Keratinocyte (primary cell): ENCODE data around the gene DLX4. TPM values are rescaled to one million over a fixed set of nuclear protein-coding genes. Genes with fewer than 3 reads are reported as not detected.
A peak's percentile ranks its signal among the peaks of the same experiment; 100 is the strongest.

Experiments
- DNase-seq: peaks from one replicate; pipeline ENCODE4 v3.0.0-alpha.2; 2011; ENCODE audit warnings: low read depth, missing footprints, low spot score
- FAIRE-seq: peaks from 2 replicates; lab custom pipeline; 2011; peaks lifted over from hg19 to GRCh38; lab: Jason Lieb, UNC
- H2AFZ ChIP-seq: 2 replicates; pipeline ENCODE4 v1.6.0; 2012; ENCODE audit warnings: low read length, control low read depth, inconsistent platforms; ENCODE audit not compliant: control insufficient read depth
- H3K27ac ChIP-seq: 2 replicates; pipeline ENCODE4 v1.5.1; 2011; ENCODE audit warnings: low read length; ENCODE audit not compliant: control insufficient read depth, insufficient read depth
- H3K27me3 ChIP-seq: 3 replicates; pipeline ENCODE4 v1.6.0; 2011; ENCODE audit warnings: low read length; ENCODE audit not compliant: control insufficient read depth, insufficient read depth; ENCODE audit errors: extremely low read depth
- H3K36me3 ChIP-seq, 2 experiments: 2 replicates in 1 of 2; 3 replicates in 1 of 2; pipeline ENCODE4 v1.5.1; 2011; ENCODE audit warnings: low read length in 2 of 2, mild to moderate bottlenecking in 1 of 2; ENCODE audit not compliant: control insufficient read depth in 2 of 2, insufficient read depth in 2 of 2; ENCODE audit errors: extremely low read depth in 1 of 2
- H3K4me1 ChIP-seq: 3 replicates; pipeline ENCODE4 v1.5.1; 2011; ENCODE audit warnings: low read length; ENCODE audit not compliant: control insufficient read depth, insufficient read depth; ENCODE audit errors: extremely low read depth
- H3K4me2 ChIP-seq: 3 replicates; pipeline ENCODE4 v1.6.0; 2011; ENCODE audit warnings: low read depth, low read length; ENCODE audit not compliant: control insufficient read depth, insufficient read depth; ENCODE audit errors: extremely low read depth
- H3K4me3 ChIP-seq, 3 experiments: fragments of 200-600 bp in 1 of 3; sonication (generic) in 1 of 3; 2 replicates in 2 of 3; 3 replicates in 1 of 3; pipeline ENCODE4 v1.5.1; 2011 to 2016; ENCODE audit warnings: low read length in 3 of 3, mild to moderate bottlenecking in 3 of 3, control low read depth in 2 of 3, inconsistent platforms in 1 of 3, low read depth in 1 of 3, mixed read lengths in 1 of 3, mixed run types in 1 of 3, moderate library complexity in 1 of 3; ENCODE audit not compliant: control insufficient read depth in 2 of 3, insufficient read depth in 2 of 3; ENCODE audit errors: extremely low read depth in 1 of 3
- H3K79me2 ChIP-seq: 2 replicates; pipeline ENCODE4 v1.6.0; 2012; ENCODE audit warnings: low read length; ENCODE audit not compliant: control insufficient read depth, insufficient read depth
- H3K9ac ChIP-seq: 3 replicates; pipeline ENCODE4 v1.6.0; 2011; ENCODE audit warnings: low read length; ENCODE audit not compliant: control insufficient read depth, insufficient read depth; ENCODE audit errors: extremely low read depth
- H3K9me1 ChIP-seq: 3 replicates; pipeline ENCODE4 v1.6.0; 2011; ENCODE audit warnings: low read length; ENCODE audit not compliant: control insufficient read depth, insufficient read depth; ENCODE audit errors: extremely low read depth
- H3K9me3 ChIP-seq: 2 replicates; pipeline ENCODE4 v1.5.1; 2012; ENCODE audit warnings: low read depth, low read length; ENCODE audit not compliant: control insufficient read depth
- H4K20me1 ChIP-seq: 3 replicates; pipeline ENCODE4 v1.6.0; 2011; ENCODE audit warnings: low read length; ENCODE audit not compliant: control insufficient read depth, insufficient read depth; ENCODE audit errors: extremely low read depth
- CTCF ChIP-seq, 3 experiments: IDR thresholded peaks in 1 of 3; conservative IDR thresholded peaks in 1 of 3; optimal IDR thresholded peaks in 1 of 3; 2 replicates in 2 of 3; 3 replicates in 1 of 3; pipeline versions ENCODE3 to v1.5.1; 2011; ENCODE audit warnings: low read length in 3 of 3, mild to moderate bottlenecking in 3 of 3, moderate library complexity in 2 of 3, control low read depth in 1 of 3, inconsistent platforms in 1 of 3; ENCODE audit not compliant: insufficient read depth in 2 of 3; ENCODE audit errors: extremely low read depth in 1 of 3
- EZH2 ChIP-seq: IDR thresholded peaks from one replicate; pipeline ENCODE4 v1.6.1; 2012; ENCODE audit warnings: inconsistent platforms, mild to moderate bottlenecking, low read length, moderate library complexity
- dilution Hi-C: fragments of 300-500 bp; cut with MboI; formaldehyde crosslinking; loops from one replicate; pipeline ENCODE4 v1.7.0; 2020; ENCODE audit warnings: low sequenced_read_pairs; ENCODE audit not compliant: extremely low pct_ligation_motif_present
- polyA plus RNA-seq, 5 experiments: library from polyadenylated mRNA; depleted of rRNA in 3 of 5; stranded (reverse) in 3 of 5; stranded (forward) in 1 of 5; unstranded in 1 of 5; fragments of >200 nt; gene quantifications; 1 replicate in 1 of 5; 2 replicates in 3 of 5; 3 replicates in 1 of 5; pipeline versions ENCODE4 v1.2.1 to v1.2.3, GENCODE V29; 2011 to 2012; ENCODE audit warnings: missing spikeins in 2 of 5, low read depth in 1 of 5, low replicate concordance in 1 of 5

Gene DLX4
- polyA plus RNA-seq, 1 donor (not counting 4 experiments of a cell fraction or from before 2014, with no cell fraction given) = 0.18 TPM

- no peak for TF ChIP-seq CTCF (optimal IDR thresholded peaks at IDR 0.05 in 1 of 3, IDR thresholded peaks at IDR 0.05 in 1 of 3, conservative IDR thresholded peaks at IDR 0.05 in 1 of 3; ENCODE audit: extremely low read depth in 1 of 3, insufficient read depth in 2 of 3, low read length in 3 of 3)
- TF ChIP-seq EZH2 = peak; percentile 10
- Histone ChIP-seq H3K4me1 (peaks cover 11% of the 10 kb centered on the region), H3K27me3 (peaks cover 51% of the 10 kb centered on the region), H3K9me3 (no peaks in the 10 kb centered on the region), H3K79me2 (no peaks in the 10 kb centered on the region), H3K4me2 (no peak overlapping the region), H3K4me3 (no peak overlapping the region), H3K27ac (no peak overlapping the region), H4K20me1 (no peaks in the 10 kb centered on the region), H3K9ac (no peak overlapping the region), H3K9me1 (no peaks in the 10 kb centered on the region), H2AFZ (no peak overlapping the region), H3K36me3 (no peaks in the 10 kb centered on the region)
- dilution Hi-C loops = no loop called here
- DNase-seq = no peak
- no peak for FAIRE-seq
Measured at GRCh38 chr17:49963626-49964302, 5.2 kb upstream of the DLX4 start.

- H3K4me1 ChIP-seq = peaks cover 7% of the 10 kb centered on the region
- H3K79me2 ChIP-seq = no peaks in the 10 kb centered on the region
- DNase-seq (no peak), FAIRE-seq (no peak)
- no peak overlapping the region for H2AFZ ChIP-seq
- H3K9ac ChIP-seq = no peak overlapping the region
- no peak for TF ChIP-seq CTCF (optimal IDR thresholded peaks at IDR 0.05 in 1 of 3, IDR thresholded peaks at IDR 0.05 in 1 of 3, conservative IDR thresholded peaks at IDR 0.05 in 1 of 3; ENCODE audit: extremely low read depth in 1 of 3, insufficient read depth in 2 of 3, low read length in 3 of 3)
- TF ChIP-seq EZH2 = no peak
- H3K36me3 ChIP-seq = no peaks in the 10 kb centered on the region
- H3K9me3 ChIP-seq = no peaks in the 10 kb centered on the region
- H3K27ac ChIP-seq = no peak overlapping the region
- no peak overlapping the region for H3K4me3 ChIP-seq
- dilution Hi-C loops = no loop called here
- no peaks in the 10 kb centered on the region for H4K20me1 ChIP-seq
- H3K9me1 ChIP-seq = no peaks in the 10 kb centered on the region
- peaks cover 57% of the 10 kb centered on the region for H3K27me3 ChIP-seq
- no peak overlapping the region for H3K4me2 ChIP-seq
Measured at GRCh38 chr17:49964303-49964768, 4.7 kb upstream of the DLX4 start.
